ENCODE data around the gene FAM149B1. TPM values are rescaled to one million over a fixed set of nuclear protein-coding genes. Genes with fewer than 3 reads are reported as not detected.
"Not testable (repeated sequence)": the region's sequence is repeated elsewhere in the genome, so short reads cannot be mapped to it uniquely, and the experiment has no call there.

The FAM149B1 gene
- total RNA-seq, 2 experiments from 2014 or later: 7.0 to 7.7 TPM

GRCh38 chr10:73141603-73142002 is 26.3 kb upstream of the FAM149B1 start:
- Histone ChIP-seq H3K27ac (ENCODE audit: low read depth in 1 of 2, low read length in 2 of 2) (no peak overlapping the region), H3K9me3 (ENCODE audit: control insufficient read depth in 1 of 2, insufficient read depth in 1 of 2, low read length in 2 of 2) (no peaks in the 10 kb centered on the region), H3K4me3 (ENCODE audit: low read length) (no peak overlapping the region), H3K27me3 (ENCODE audit: control insufficient read depth in 1 of 2, insufficient read depth in 2 of 2, low read length in 2 of 2) (no peaks in the 10 kb centered on the region), H3K36me3 (ENCODE audit: insufficient read depth, low read length) (peaks cover 82% of the 10 kb centered on the region), H3K4me1 (ENCODE audit: insufficient read depth, low read length) (no peaks in the 10 kb centered on the region)
- ChIA-PET POLR2A (no interaction called here), CTCF (no interaction called here)
- ATAC-seq (ENCODE audit: poor library complexity) (no peak), DNase-seq (no peak)
- TF ChIP-seq, protein P1, sequence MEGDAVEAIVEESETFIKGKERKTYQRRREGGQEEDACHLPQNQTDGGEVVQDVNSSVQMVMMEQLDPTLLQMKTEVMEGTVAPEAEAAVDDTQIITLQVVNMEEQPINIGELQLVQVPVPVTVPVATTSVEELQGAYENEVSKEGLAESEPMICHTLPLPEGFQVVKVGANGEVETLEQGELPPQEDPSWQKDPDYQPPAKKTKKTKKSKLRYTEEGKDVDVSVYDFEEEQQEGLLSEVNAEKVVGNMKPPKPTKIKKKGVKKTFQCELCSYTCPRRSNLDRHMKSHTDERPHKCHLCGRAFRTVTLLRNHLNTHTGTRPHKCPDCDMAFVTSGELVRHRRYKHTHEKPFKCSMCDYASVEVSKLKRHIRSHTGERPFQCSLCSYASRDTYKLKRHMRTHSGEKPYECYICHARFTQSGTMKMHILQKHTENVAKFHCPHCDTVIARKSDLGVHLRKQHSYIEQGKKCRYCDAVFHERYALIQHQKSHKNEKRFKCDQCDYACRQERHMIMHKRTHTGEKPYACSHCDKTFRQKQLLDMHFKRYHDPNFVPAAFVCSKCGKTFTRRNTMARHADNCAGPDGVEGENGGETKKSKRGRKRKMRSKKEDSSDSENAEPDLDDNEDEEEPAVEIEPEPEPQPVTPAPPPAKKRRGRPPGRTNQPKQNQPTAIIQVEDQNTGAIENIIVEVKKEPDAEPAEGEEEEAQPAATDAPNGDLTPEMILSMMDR (IDR thresholded peaks at IDR 0.05): no peak
- H3K4me1 Mint-ChIP-seq (ENCODE audit: low read depth): no peaks in the 10 kb centered on the region
- H3K9me3 Mint-ChIP-seq: no peaks in the 10 kb centered on the region
- no peak overlapping the region for H3K4me3 Mint-ChIP-seq
- no peak overlapping the region for H3K27ac Mint-ChIP-seq
- peaks cover 88% of the 10 kb centered on the region for H3K36me3 Mint-ChIP-seq (ENCODE audit: low read depth)
- intact Hi-C loops (cut with DNase I, micrococcal nuclease): no loop called here
- H3K27me3 Mint-ChIP-seq: no peaks in the 10 kb centered on the region

GRCh38 chr10:73150633-73151413 is 17.1 kb upstream of the FAM149B1 start:
- H3K9me3 ChIP-seq (ENCODE audit: control insufficient read depth in 1 of 2, insufficient read depth in 1 of 2, low read length in 2 of 2); DNase-seq; H3K4me3 Mint-ChIP-seq; intact Hi-C loops (cut with DNase I, micrococcal nuclease); H3K27ac ChIP-seq (ENCODE audit: low read depth in 1 of 2, low read length in 2 of 2); ATAC-seq (ENCODE audit: poor library complexity); H3K27me3 ChIP-seq (ENCODE audit: control insufficient read depth in 1 of 2, insufficient read depth in 2 of 2, low read length in 2 of 2); H3K9me3 Mint-ChIP-seq; H3K4me1 Mint-ChIP-seq (ENCODE audit: low read depth); H3K4me3 ChIP-seq (ENCODE audit: low read length); H3K27me3 Mint-ChIP-seq; H3K27ac Mint-ChIP-seq; POLR2A ChIA-PET; H3K4me1 ChIP-seq (ENCODE audit: insufficient read depth, low read length): not testable (repeated sequence)
- H3K36me3 Mint-ChIP-seq (ENCODE audit: low read depth): peaks cover 78% of the 10 kb centered on the region
- CTCF ChIA-PET: interaction anchor here (1.0 kb wide), 1 partner anchor 54 kb away, joined by 3 read pairs; no protein-coding TSS in a partner anchor
- peaks cover 63% of the 10 kb centered on the region for H3K36me3 ChIP-seq (ENCODE audit: insufficient read depth, low read length)

- Histone ChIP-seq H3K4me1 (ENCODE audit: insufficient read depth, low read length) (no peaks in the 10 kb centered on the region), H3K27ac (ENCODE audit: low read depth in 1 of 2, low read length in 2 of 2) (no peak overlapping the region), H3K4me3 (ENCODE audit: low read length) (no peak overlapping the region), H3K36me3 (ENCODE audit: insufficient read depth, low read length) (peaks cover 63% of the 10 kb centered on the region), H3K9me3 (ENCODE audit: control insufficient read depth in 1 of 2, insufficient read depth in 1 of 2, low read length in 2 of 2) (no peaks in the 10 kb centered on the region), H3K27me3 (ENCODE audit: control insufficient read depth in 1 of 2, insufficient read depth in 2 of 2, low read length in 2 of 2) (no peaks in the 10 kb centered on the region)
- POLR2A ChIA-PET: no interaction called here
- Mint-ChIP-seq H3K36me3 (ENCODE audit: low read depth) (peaks cover 80% of the 10 kb centered on the region), H3K27ac (no peak overlapping the region), H3K9me3 (no peaks in the 10 kb centered on the region), H3K4me1 (ENCODE audit: low read depth) (peaks cover 5% of the 10 kb centered on the region), H3K4me3 (no peak overlapping the region), H3K27me3 (no peaks in the 10 kb centered on the region)
- TF ChIP-seq, protein P1 (IDR thresholded peaks at IDR 0.05): no peak
- DNase-seq (no peak), ATAC-seq (ENCODE audit: poor library complexity) (no peak)
- intact Hi-C loops (cut with DNase I, micrococcal nuclease): no loop called here
- CTCF ChIA-PET: no interaction called here
Measured at GRCh38 chr10:73152009-73152408, 15.9 kb upstream of the FAM149B1 start.

- POLR2A ChIA-PET: no interaction called here
- CTCF ChIA-PET: no interaction called here
- Mint-ChIP-seq H3K27ac (no peak overlapping the region), H3K4me3 (no peak overlapping the region), H3K36me3 (ENCODE audit: low read depth) (peaks cover 68% of the 10 kb centered on the region), H3K27me3 (no peaks in the 10 kb centered on the region), H3K4me1 (ENCODE audit: low read depth) (peaks cover 15% of the 10 kb centered on the region), H3K9me3 (no peaks in the 10 kb centered on the region)
- ATAC-seq (ENCODE audit: poor library complexity) (no peak), DNase-seq (no peak)
- H3K9me3 ChIP-seq (ENCODE audit: control insufficient read depth in 1 of 2, insufficient read depth in 1 of 2, low read length in 2 of 2): no peaks in the 10 kb centered on the region
- H3K4me3 ChIP-seq (ENCODE audit: low read length): no peak overlapping the region
- H3K27ac ChIP-seq (ENCODE audit: low read depth in 1 of 2, low read length in 2 of 2): no peak overlapping the region
- intact Hi-C loops (cut with DNase I, micrococcal nuclease): no loop called here
- H3K4me1 ChIP-seq (ENCODE audit: insufficient read depth, low read length): no peaks in the 10 kb centered on the region
- TF ChIP-seq, protein P1 (IDR thresholded peaks at IDR 0.05): no peak
- peaks cover 54% of the 10 kb centered on the region for H3K36me3 ChIP-seq (ENCODE audit: insufficient read depth, low read length)
- H3K27me3 ChIP-seq (ENCODE audit: control insufficient read depth in 1 of 2, insufficient read depth in 2 of 2, low read length in 2 of 2): no peaks in the 10 kb centered on the region
Measured at GRCh38 chr10:73156054-73156453, 11.9 kb upstream of the FAM149B1 start.
